ENCODE data around the gene SVBP. TPM values are rescaled to one million over a fixed set of nuclear protein-coding genes. Genes with fewer than 3 reads are reported as not detected.

SVBP gene
- total and polyA plus RNA-seq, 4 donors: 3.4 to 21.8 (median 15.0) TPM

GRCh38 chr1:42765832-42766740 lies 51.1 kb downstream of the SVBP start:
- under 1% methylated on average over 44 of the region's 44 CpGs for WGBS
- peak overlapping the region; percentile 70 to 71 for H3K9ac ChIP-seq (ENCODE audit: low read depth in 1 of 2, low read length in 2 of 2)
- H3K36me3 ChIP-seq (ENCODE audit: control insufficient read depth in 4 of 4, insufficient read depth in 3 of 4, low read depth in 1 of 4, low read length in 3 of 4): peaks cover 0 to 3% (median 0%) of the 10 kb centered on the region in 4 donors
- TF ChIP-seq FOXA1 (IDR thresholded peaks at IDR 0.05) (no peak), ATF3 (IDR thresholded peaks at IDR 0.05) (no peak), CTCF (IDR thresholded peaks at IDR 0.05; ENCODE audit: low read depth, low read length, missing input control) (peak; percentile 36), ZBTB33 (IDR thresholded peaks at IDR 0.05) (no peak), RAD21 (IDR thresholded peaks at IDR 0.05) (peak in 1 of 2 donors; percentile 61), GABPA (IDR thresholded peaks at IDR 0.05 in 1 of 2, conservative IDR thresholded peaks at IDR 0.05 in 1 of 2) (peak in 1 of 2 donors; percentile 20), RXRA (IDR thresholded peaks at IDR 0.05) (no peak)
- peak overlapping the region; percentile 74 to 93 for H3K27ac ChIP-seq (ENCODE audit: low read depth in 1 of 2, low read length in 2 of 2)
- H3K9me3 ChIP-seq (ENCODE audit: control insufficient read depth in 4 of 4, low read length in 3 of 4): no peaks in the 10 kb centered on the region
- peaks cover 9 to 36% (median 22%) of the 10 kb centered on the region in 4 donors for H3K4me1 ChIP-seq (ENCODE audit: control insufficient read depth in 4 of 4, insufficient read depth in 4 of 4, low read length in 3 of 4)
- peak; percentile 59 for DNase-seq (ENCODE audit: low spot score)
- H3K4me3 ChIP-seq (ENCODE audit: low read depth in 1 of 3, low read length in 3 of 3): peak overlapping the region; percentile 79 to 95 (median 94)
- H3K27me3 ChIP-seq (ENCODE audit: control insufficient read depth in 4 of 4, insufficient read depth in 4 of 4, low read length in 3 of 4): no peaks in the 10 kb centered on the region

GRCh38 chr1:42765269-42765668 lies 51.9 kb downstream of the SVBP start:
- TF ChIP-seq TAF1 (conservative IDR thresholded peaks at IDR 0.05) (no peak), ATF3 (IDR thresholded peaks at IDR 0.05) (no peak), JUND (IDR thresholded peaks at IDR 0.05) (no peak), GABPA (IDR thresholded peaks at IDR 0.05 in 1 of 2, conservative IDR thresholded peaks at IDR 0.05 in 1 of 2) (no peak), CTCF (IDR thresholded peaks at IDR 0.05; ENCODE audit: low read depth, low read length, missing input control) (no peak), EGR1 (IDR thresholded peaks at IDR 0.05; ENCODE audit: low read depth in 2 of 2) (no peak), FOXA2 (IDR thresholded peaks at IDR 0.05) (no peak)
- Histone ChIP-seq H3K4me1 (ENCODE audit: control insufficient read depth in 4 of 4, insufficient read depth in 4 of 4, low read length in 3 of 4) (peaks cover 7 to 36% (median 22%) of the 10 kb centered on the region in 4 donors), H3K36me3 (ENCODE audit: control insufficient read depth in 4 of 4, insufficient read depth in 3 of 4, low read depth in 1 of 4, low read length in 3 of 4) (peaks cover 0 to 3% (median 0%) of the 10 kb centered on the region in 4 donors), H3K9me3 (ENCODE audit: control insufficient read depth in 4 of 4, low read length in 3 of 4) (no peaks in the 10 kb centered on the region), H3K4me3 (ENCODE audit: low read depth in 1 of 3, low read length in 3 of 3) (peak overlapping the region in 2 of 3 donors; percentile 79 to 94), H3K27ac (ENCODE audit: low read depth in 1 of 2, low read length in 2 of 2) (no peak overlapping the region), H3K27me3 (ENCODE audit: control insufficient read depth in 4 of 4, insufficient read depth in 4 of 4, low read length in 3 of 4) (no peaks in the 10 kb centered on the region), H3K9ac (ENCODE audit: low read depth in 1 of 2, low read length in 2 of 2) (peak overlapping the region; percentile 37 to 65)
- 49% methylated on average over 7 of the region's 7 CpGs for WGBS
- DNase-seq (ENCODE audit: low spot score): no peak
